ENCODE data around the gene UBE2O.

GRCh38 chr17:76472726-76473125, 19.8 kb upstream of the UBE2O start:
- TF ChIP-seq POLR2A (IDR thresholded peaks at IDR 0.05) (no peak), CTCF (IDR thresholded peaks at IDR 0.05 in 4 of 5, conservative IDR thresholded peaks at IDR 0.05 in 1 of 5) (no peak)

Data from gastrocnemius medialis (tissue), 4 donors.